Measurements from ENCODE around the gene CCDC188. TPM values are rescaled to one million over a fixed set of nuclear protein-coding genes. Genes with fewer than 3 reads are reported as not detected.

Gene CCDC188
- total RNA-seq, 1 experiment from 2014 or later, result not detected

DNA sequence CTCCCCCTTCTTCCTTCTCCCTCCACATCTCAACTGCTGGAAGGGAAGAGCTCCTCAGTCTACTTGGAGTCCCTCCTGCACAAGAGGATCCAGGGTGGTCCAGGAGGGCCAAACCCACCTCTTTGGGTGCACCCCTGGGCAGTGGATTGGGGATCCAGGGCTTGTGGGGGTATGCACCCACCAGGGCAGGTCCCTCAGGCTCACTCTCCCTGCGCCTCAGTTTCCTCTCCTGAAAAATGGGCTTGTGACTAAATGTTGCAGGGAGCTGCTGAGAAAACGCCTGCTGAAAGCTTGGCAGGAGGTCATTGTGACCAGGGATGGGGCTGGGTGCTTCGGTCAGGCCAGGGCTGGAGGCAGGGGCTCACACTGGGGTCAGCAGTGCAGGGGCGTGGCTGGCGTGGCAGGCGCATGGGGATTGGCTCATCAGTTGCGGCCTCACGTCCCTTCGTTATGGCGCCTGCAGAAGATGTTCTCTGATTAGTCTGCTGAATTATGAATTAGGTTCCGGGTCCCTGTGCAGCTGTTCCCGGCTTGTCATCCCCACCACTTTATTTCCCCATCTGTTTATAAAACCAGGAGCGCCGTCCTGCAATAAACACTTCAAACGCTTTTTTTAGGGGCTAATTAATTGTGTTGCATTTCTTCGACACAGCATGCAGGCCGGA is 25.7 kb upstream of the CCDC188 start:
- H3K36me3 Mint-ChIP-seq (ENCODE audit: insufficient read depth in 1 of 3, low read depth in 3 of 3), result no peaks in the 10 kb centered on the region
- H3T11ph ChIP-seq (ENCODE audit: low read length), result no peak overlapping the region
- H2BK120ac ChIP-seq (ENCODE audit: low read depth, low read length, poor library complexity, severe bottlenecking), result no peak overlapping the region
- H3K27me3 ChIP-seq (ENCODE audit: insufficient read depth, low read length), result no peaks in the 10 kb centered on the region
- no peak overlapping the region for H4K5ac ChIP-seq (ENCODE audit: insufficient read length, low read depth, low read length)
- H3K4me2 ChIP-seq (ENCODE audit: insufficient read depth, insufficient read length, low read length), result no peak overlapping the region
- H3K14ac ChIP-seq (ENCODE audit: insufficient read depth, low read length), result no peak overlapping the region; the same call in 1 of the 2 replicates
- no peak overlapping the region for H2BK20ac ChIP-seq (ENCODE audit: low read depth, low read length, poor library complexity, severe bottlenecking)
- H3K27me3 Mint-ChIP-seq (ENCODE audit: low read depth), result no peaks in the 10 kb centered on the region; the same call in 1 of the 2 replicates
- no peak overlapping the region for H2AFZ ChIP-seq (ENCODE audit: low read length)
- no peaks in the 10 kb centered on the region for H3K4me1 ChIP-seq (ENCODE audit: insufficient read depth, low read length)
- no peak for DNase-seq
- no peak overlapping the region for H2BK5ac ChIP-seq (ENCODE audit: insufficient read length, low read length)
- H3K4ac ChIP-seq (ENCODE audit: low read depth, low read length), result no peak overlapping the region
- no peaks in the 10 kb centered on the region; a peak in 1 of 5 replicates for H3K9me3 Mint-ChIP-seq
- TF ChIP-seq, protein P1, sequence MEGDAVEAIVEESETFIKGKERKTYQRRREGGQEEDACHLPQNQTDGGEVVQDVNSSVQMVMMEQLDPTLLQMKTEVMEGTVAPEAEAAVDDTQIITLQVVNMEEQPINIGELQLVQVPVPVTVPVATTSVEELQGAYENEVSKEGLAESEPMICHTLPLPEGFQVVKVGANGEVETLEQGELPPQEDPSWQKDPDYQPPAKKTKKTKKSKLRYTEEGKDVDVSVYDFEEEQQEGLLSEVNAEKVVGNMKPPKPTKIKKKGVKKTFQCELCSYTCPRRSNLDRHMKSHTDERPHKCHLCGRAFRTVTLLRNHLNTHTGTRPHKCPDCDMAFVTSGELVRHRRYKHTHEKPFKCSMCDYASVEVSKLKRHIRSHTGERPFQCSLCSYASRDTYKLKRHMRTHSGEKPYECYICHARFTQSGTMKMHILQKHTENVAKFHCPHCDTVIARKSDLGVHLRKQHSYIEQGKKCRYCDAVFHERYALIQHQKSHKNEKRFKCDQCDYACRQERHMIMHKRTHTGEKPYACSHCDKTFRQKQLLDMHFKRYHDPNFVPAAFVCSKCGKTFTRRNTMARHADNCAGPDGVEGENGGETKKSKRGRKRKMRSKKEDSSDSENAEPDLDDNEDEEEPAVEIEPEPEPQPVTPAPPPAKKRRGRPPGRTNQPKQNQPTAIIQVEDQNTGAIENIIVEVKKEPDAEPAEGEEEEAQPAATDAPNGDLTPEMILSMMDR (conservative IDR thresholded peaks at IDR 0.05), result no peak
- H3K4me1 Mint-ChIP-seq, result peaks cover 3 to 21% of the 10 kb centered on the region in 2 experiments; a peak in 2 of 4 replicates
- H2BK12ac ChIP-seq (ENCODE audit: insufficient read length, low read depth, low read length), result no peak overlapping the region
- H2AK5ac ChIP-seq (ENCODE audit: insufficient read length, low read length), result no peak overlapping the region
- H4K8ac ChIP-seq (replicated peaks; ENCODE audit: insufficient read length, low read depth, low read length), result no peak overlapping the region
- no peak overlapping the region; a peak in 1 of 5 replicates for H3K4me3 Mint-ChIP-seq
- no peaks in the 10 kb centered on the region for H3K9me3 ChIP-seq (ENCODE audit: control insufficient read depth, low read depth, low read length)
- no peaks in the 10 kb centered on the region for H3K23me2 ChIP-seq (ENCODE audit: insufficient read length, low read depth, low read length, poor library complexity, severe bottlenecking)
- no peak overlapping the region for H3K18ac ChIP-seq (ENCODE audit: insufficient read length, low read depth, low read length)
- H2BK15ac ChIP-seq (ENCODE audit: low read depth, low read length), result no peak overlapping the region
- no peak overlapping the region for H4K91ac ChIP-seq (ENCODE audit: insufficient read length, low read depth, low read length)
- H3K79me1 ChIP-seq (ENCODE audit: insufficient read depth, low read depth, low read length, poor library complexity, severe bottlenecking), result no peaks in the 10 kb centered on the region
- H3K79me2 ChIP-seq (ENCODE audit: insufficient read depth, low read length), result no peaks in the 10 kb centered on the region
- no peak overlapping the region for H3K23ac ChIP-seq (ENCODE audit: insufficient read length, low read depth, low read length)
- no peak overlapping the region for H3K27ac Mint-ChIP-seq
- no CpG with 5 or more reads among the region's 17 CpGs for WGBS (ENCODE audit: extremely low coverage, insufficient read length, low lambda C conversion rate)
- no peaks in the 10 kb centered on the region for H4K20me1 ChIP-seq (ENCODE audit: control insufficient read depth, insufficient read depth, insufficient read length)
- H3K27ac ChIP-seq (ENCODE audit: insufficient read length, low read depth, low read length), result no peak overlapping the region
- H3K56ac ChIP-seq (ENCODE audit: insufficient read length, low read depth, low read length), result no peak overlapping the region
- no peak overlapping the region for H3K9ac ChIP-seq (ENCODE audit: extremely low read depth, insufficient read length, low read length)

All from H9 (cell line).